Measurements from ENCODE around the gene BCLAF1.
"Not testable (repeated sequence)": the region's sequence is repeated elsewhere in the genome, so short reads cannot be mapped to it uniquely, and the experiment has no call there.

The BCLAF1 gene

GRCh38 chr6:136236466-136237293 is 53.0 kb downstream of the BCLAF1 start:
- DNase-seq, result no peak

GRCh38 chr6:136235233-136235564 is 54.4 kb downstream of the BCLAF1 start:
- no peak for DNase-seq

- no peak for DNase-seq
These were observed 56.9 kb downstream of the BCLAF1 start for GRCh38 chr6:136232701-136233100.

GRCh38 chr6:136230219-136230853 is 59.3 kb downstream of the BCLAF1 start:
- DNase-seq, result no peak

- no peak for DNase-seq
These were observed 60.8 kb downstream of the BCLAF1 start for GRCh38 chr6:136228814-136229213.

GRCh38 chr6:136226674-136227377 is 62.8 kb downstream of the BCLAF1 start:
- DNase-seq, result no peak

- no peak for DNase-seq
These were observed 63.5 kb downstream of the BCLAF1 start for GRCh38 chr6:136226027-136226673.

- no peak for DNase-seq
These were observed 64.2 kb downstream of the BCLAF1 start for GRCh38 chr6:136225496-136225895.

- not testable (repeated sequence) for DNase-seq
These were observed 64.7 kb downstream of the BCLAF1 start for GRCh38 chr6:136224974-136225373.

- no peak for DNase-seq
These were observed 72.9 kb downstream of the BCLAF1 start for GRCh38 chr6:136216503-136217401.

- DNase-seq, result no peak
These were observed 75.8 kb downstream of the BCLAF1 start for GRCh38 chr6:136213853-136214252.

- no peak for DNase-seq
These were observed 76.6 kb downstream of the BCLAF1 start for GRCh38 chr6:136213012-136213539.

- DNase-seq, result no peak
These were observed 77.0 kb downstream of the BCLAF1 start for GRCh38 chr6:136212608-136213007.

GRCh38 chr6:136210398-136211165 is 79.1 kb downstream of the BCLAF1 start:
- DNase-seq, result no peak

- DNase-seq, result no peak
These were observed 80.2 kb downstream of the BCLAF1 start for GRCh38 chr6:136209496-136209895.

- no peak for DNase-seq
These were observed 80.9 kb downstream of the BCLAF1 start for GRCh38 chr6:136208783-136209182.
